ENCODE measurements around the gene ULK2. TPM values are rescaled to one million over a fixed set of nuclear protein-coding genes. Genes with fewer than 3 reads are reported as not detected.

Gene ULK2
- polyA plus RNA-seq, 1 of the 3 experiments (the other 2 are of a cell fraction), result 18.0 TPM

GRCh38 chr17:19773534-19773933, 94.2 kb downstream of the ULK2 start:
- Histone ChIP-seq H3F3A (replicated peaks; ENCODE audit: insufficient read depth) (peaks cover 7% of the 10 kb centered on the region), H3K36me3 (replicated peaks in 1 of 2; ENCODE audit: control insufficient read depth in 1 of 2, insufficient read depth in 2 of 2, low read length in 1 of 2) (peaks cover 24 to 31% of the 10 kb centered on the region in 2 experiments), H4K20me1 (ENCODE audit: insufficient read depth) (no peaks in the 10 kb centered on the region), H3K79me2 (ENCODE audit: insufficient read depth) (no peaks in the 10 kb centered on the region), H3K27me3 (ENCODE audit: insufficient read depth) (no peaks in the 10 kb centered on the region), H3K27ac (ENCODE audit: low read depth in 2 of 2, low read length in 1 of 2) (no peak overlapping the region), H3K4me1 (ENCODE audit: control insufficient read depth in 1 of 2, insufficient read depth in 2 of 2, low read depth in 1 of 2, low read length in 1 of 2) (peaks cover 0 to 3% of the 10 kb centered on the region in 2 experiments; a peak in 2 of 4 replicates), H3K9me3 (no peaks in the 10 kb centered on the region), H2AFZ (ENCODE audit: low read depth) (no peak overlapping the region), H3K4me3 (ENCODE audit: low read depth in 2 of 2, low read length in 1 of 2) (no peak overlapping the region), H3K9me2 (no peaks in the 10 kb centered on the region), H3K4me2 (no peak overlapping the region), H3K9ac (no peak overlapping the region)
- TF ChIP-seq, protein P1, sequence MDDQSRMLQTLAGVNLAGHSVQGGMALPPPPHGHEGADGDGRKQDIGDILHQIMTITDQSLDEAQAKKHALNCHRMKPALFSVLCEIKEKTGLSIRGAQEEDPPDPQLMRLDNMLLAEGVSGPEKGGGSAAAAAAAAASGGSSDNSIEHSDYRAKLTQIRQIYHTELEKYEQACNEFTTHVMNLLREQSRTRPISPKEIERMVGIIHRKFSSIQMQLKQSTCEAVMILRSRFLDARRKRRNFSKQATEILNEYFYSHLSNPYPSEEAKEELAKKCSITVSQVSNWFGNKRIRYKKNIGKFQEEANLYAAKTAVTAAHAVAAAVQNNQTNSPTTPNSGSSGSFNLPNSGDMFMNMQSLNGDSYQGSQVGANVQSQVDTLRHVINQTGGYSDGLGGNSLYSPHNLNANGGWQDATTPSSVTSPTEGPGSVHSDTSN (IDR thresholded peaks at IDR 0.05), result no peak
- TF ChIP-seq FOSL2 (IDR thresholded peaks at IDR 0.05; ENCODE audit: borderline replicate concordance, low read depth), result no peak
- CTCF ChIA-PET, result interaction anchor here (1.0 to 3.7 kb wide), 3 partner anchors 11 to 410 kb away, joined by 3 to 21 read pairs (median 5); no protein-coding TSS in a partner anchor
- 89% methylated on average over 6 of the region's 6 CpGs for WGBS (ENCODE audit: low lambda C conversion rate)
- no peak for DNase-seq
- POLR2A ChIA-PET, result no interaction called here

DNA sequence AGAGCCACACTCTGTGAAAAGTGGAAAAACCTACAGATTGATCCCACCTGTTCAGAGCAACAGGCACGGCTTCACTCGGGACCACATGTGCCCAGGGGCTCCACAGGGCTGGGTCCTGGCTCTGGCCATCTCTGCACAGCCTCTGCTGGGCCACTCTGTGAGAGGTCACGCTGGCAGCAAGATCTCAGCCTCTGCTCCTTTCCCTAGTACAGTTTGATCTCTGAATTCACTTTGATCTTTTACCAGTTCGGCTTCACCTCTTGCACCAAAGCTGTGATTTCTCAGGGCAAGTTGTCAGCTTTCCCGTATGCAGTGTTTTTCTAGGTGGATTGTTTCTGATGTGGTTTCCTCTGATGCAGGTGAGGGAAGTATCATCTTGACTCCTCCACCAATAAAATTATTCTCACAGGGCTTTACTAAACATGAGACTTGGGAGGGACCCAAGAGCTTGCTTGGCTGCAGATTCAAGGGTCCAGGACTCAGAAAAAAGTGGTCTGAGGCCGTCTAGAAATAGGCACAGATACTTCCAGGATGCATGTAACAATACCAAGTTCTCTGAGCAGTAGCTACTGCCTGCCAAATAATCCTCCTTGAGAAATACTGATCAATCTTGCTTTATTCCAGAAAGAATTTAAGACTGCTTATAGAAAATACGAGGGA, 95.6 kb downstream of the ULK2 start:
- H3K4me3 ChIP-seq (ENCODE audit: low read depth in 2 of 2, low read length in 1 of 2), result no peak overlapping the region
- no peak overlapping the region for H3K4me2 ChIP-seq
- no peaks in the 10 kb centered on the region for H3K79me2 ChIP-seq (ENCODE audit: insufficient read depth)
- no peak for DNase-seq
- no peak overlapping the region for H3K9ac ChIP-seq
- ChIA-PET CTCF (interaction anchor here (0.9 to 3.7 kb wide), 4 partner anchors 10 to 409 kb away, joined by 4 to 21 read pairs (median 6); partner anchors contain the start of gene B9D1), POLR2A (no interaction called here)
- H3K27ac ChIP-seq (ENCODE audit: low read depth in 2 of 2, low read length in 1 of 2), result no peak overlapping the region
- no peaks in the 10 kb centered on the region for H3K27me3 ChIP-seq (ENCODE audit: insufficient read depth)
- H2AFZ ChIP-seq (ENCODE audit: low read depth), result no peak overlapping the region
- H3K9me3 ChIP-seq, result no peaks in the 10 kb centered on the region
- H3K9me2 ChIP-seq, result no peaks in the 10 kb centered on the region
- H3F3A ChIP-seq (replicated peaks; ENCODE audit: insufficient read depth), result peaks cover 7% of the 10 kb centered on the region
- peaks cover 18 to 22% of the 10 kb centered on the region in 2 experiments for H3K36me3 ChIP-seq (replicated peaks in 1 of 2; ENCODE audit: control insufficient read depth in 1 of 2, insufficient read depth in 2 of 2, low read length in 1 of 2)
- H4K20me1 ChIP-seq (ENCODE audit: insufficient read depth), result no peaks in the 10 kb centered on the region
- H3K4me1 ChIP-seq (ENCODE audit: control insufficient read depth in 1 of 2, insufficient read depth in 2 of 2, low read depth in 1 of 2, low read length in 1 of 2), result peaks cover 0 to 3% of the 10 kb centered on the region in 2 experiments; a peak in 2 of 4 replicates
- TF ChIP-seq REST (IDR thresholded peaks at IDR 0.05; ENCODE audit: low read depth, low read length), result no peak
- 66% methylated on average over 5 of the region's 7 CpGs for WGBS (ENCODE audit: low lambda C conversion rate)

Data from SK-N-SH (cell line).